ENCODE results near the gene LNX1.

DNA sequence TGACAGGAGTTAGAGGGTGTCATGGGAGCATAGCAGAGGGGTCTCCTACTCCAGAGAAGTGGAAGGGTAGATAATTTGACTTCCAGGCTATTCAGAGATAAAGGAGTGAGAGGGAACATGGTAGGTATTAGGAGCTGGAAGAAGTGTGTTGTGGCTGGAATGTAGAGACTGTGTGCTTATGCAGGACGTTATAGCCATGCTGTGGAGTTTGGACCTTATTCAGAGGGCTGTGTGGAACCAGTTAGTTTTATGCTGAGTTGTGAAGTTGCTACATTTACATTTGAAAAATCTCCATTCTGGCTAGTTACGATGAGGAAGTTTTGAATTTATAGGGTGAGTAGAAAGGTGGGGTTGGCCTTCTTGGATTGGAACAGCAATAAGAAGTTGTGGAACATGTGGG, 146.3 kb downstream of the LNX1 start:
- TF ChIP-seq, protein P1, sequence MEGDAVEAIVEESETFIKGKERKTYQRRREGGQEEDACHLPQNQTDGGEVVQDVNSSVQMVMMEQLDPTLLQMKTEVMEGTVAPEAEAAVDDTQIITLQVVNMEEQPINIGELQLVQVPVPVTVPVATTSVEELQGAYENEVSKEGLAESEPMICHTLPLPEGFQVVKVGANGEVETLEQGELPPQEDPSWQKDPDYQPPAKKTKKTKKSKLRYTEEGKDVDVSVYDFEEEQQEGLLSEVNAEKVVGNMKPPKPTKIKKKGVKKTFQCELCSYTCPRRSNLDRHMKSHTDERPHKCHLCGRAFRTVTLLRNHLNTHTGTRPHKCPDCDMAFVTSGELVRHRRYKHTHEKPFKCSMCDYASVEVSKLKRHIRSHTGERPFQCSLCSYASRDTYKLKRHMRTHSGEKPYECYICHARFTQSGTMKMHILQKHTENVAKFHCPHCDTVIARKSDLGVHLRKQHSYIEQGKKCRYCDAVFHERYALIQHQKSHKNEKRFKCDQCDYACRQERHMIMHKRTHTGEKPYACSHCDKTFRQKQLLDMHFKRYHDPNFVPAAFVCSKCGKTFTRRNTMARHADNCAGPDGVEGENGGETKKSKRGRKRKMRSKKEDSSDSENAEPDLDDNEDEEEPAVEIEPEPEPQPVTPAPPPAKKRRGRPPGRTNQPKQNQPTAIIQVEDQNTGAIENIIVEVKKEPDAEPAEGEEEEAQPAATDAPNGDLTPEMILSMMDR (IDR thresholded peaks at IDR 0.05): no peak
- TF ChIP-seq EZH2 (IDR thresholded peaks at IDR 0.05) (no peak), EZH2phosphoT487 (IDR thresholded peaks at IDR 0.05) (no peak)

Data from neural progenitor cell (in vitro differentiated cells).